HG02970 (cell line): ENCODE results near the gene ENTPD1.
"Not testable (repeated sequence)": the region's sequence is repeated elsewhere in the genome, so short reads cannot be mapped to it uniquely, and the experiment has no call there.

Experiments used
- ATAC-seq: cut with Tn5 transposase; IDR thresholded peaks from one replicate; pipeline ENCODE4 v1.9.1; 2021; ENCODE audit warnings: mild to moderate bottlenecking, moderate library complexity, moderate number of reproducible peaks; ENCODE audit not compliant: unreplicated experiment, low FRiP score

ENTPD1 gene

GRCh38 chr10:95860166-95860940, 104.4 kb downstream of the ENTPD1 start:
- no peak for ATAC-seq

- no peak for ATAC-seq
Observed at GRCh38 chr10:95861386-95861785, 105.4 kb downstream of the ENTPD1 start.

- peak; percentile 68 for ATAC-seq
Observed at GRCh38 chr10:95864906-95865813, 109.2 kb downstream of the ENTPD1 start.

- ATAC-seq = no peak
Observed at GRCh38 chr10:95865814-95866466, 110.0 kb downstream of the ENTPD1 start.

- no peak for ATAC-seq
Observed at GRCh38 chr10:95866467-95866842, 110.5 kb downstream of the ENTPD1 start.

- no peak for ATAC-seq
Observed at GRCh38 chr10:95867866-95868265, 111.9 kb downstream of the ENTPD1 start.

GRCh38 chr10:95872158-95872711, 116.3 kb downstream of the ENTPD1 start:
- no peak for ATAC-seq

GRCh38 chr10:95873139-95873538, 117.2 kb downstream of the ENTPD1 start:
- no peak for ATAC-seq

GRCh38 chr10:95873651-95874050, 117.7 kb downstream of the ENTPD1 start:
- ATAC-seq = no peak

GRCh38 chr10:95874783-95875182, 118.8 kb downstream of the ENTPD1 start:
- not testable (repeated sequence) for ATAC-seq

GRCh38 chr10:95876756-95877155, 120.8 kb downstream of the ENTPD1 start:
- no peak for ATAC-seq

GRCh38 chr10:95877881-95878280, 121.9 kb downstream of the ENTPD1 start:
- no peak for ATAC-seq

- ATAC-seq = no peak
Observed at GRCh38 chr10:95880704-95881103, 124.7 kb downstream of the ENTPD1 start.

GRCh38 chr10:95881316-95881715, 125.4 kb downstream of the ENTPD1 start:
- no peak for ATAC-seq

- ATAC-seq = no peak
Observed at GRCh38 chr10:95889830-95890229, 133.9 kb downstream of the ENTPD1 start.

- no peak for ATAC-seq
Observed at GRCh38 chr10:95896071-95896850, 140.3 kb downstream of the ENTPD1 start.

GRCh38 chr10:95905897-95906580, 150.1 kb downstream of the ENTPD1 start:
- not testable (repeated sequence) for ATAC-seq

- ATAC-seq = no peak
Observed at GRCh38 chr10:95906677-95907455, 150.9 kb downstream of the ENTPD1 start.
